ENCODE data around the gene OLFML1.

The OLFML1 gene

GRCh38 chr11:7485186-7486097 is at the start of gene OLFML1:
Gene OLFML1, plus strand, starts transcription at chr11:7485506. Its CDS starts 370 bp downstream, at chr11:7485876.
- H3K4me3 ChIP-seq (ENCODE audit: low read depth, low read length), result no peak within 1 kb of the TSS
- in situ Hi-C loops (cut with HindIII; ENCODE audit: low sequenced_read_pairs), result no loop called here
- no peak for TF ChIP-seq CTCF (IDR thresholded peaks at IDR 0.05; ENCODE audit: low read depth, low read length)
- no peak for DNase-seq (ENCODE audit: low read depth, low spot score)

- in situ Hi-C loops (cut with HindIII; ENCODE audit: low sequenced_read_pairs), result no loop called here
Measured at GRCh38 chr11:7436146-7436545, 49.2 kb upstream of the OLFML1 start.

DNA sequence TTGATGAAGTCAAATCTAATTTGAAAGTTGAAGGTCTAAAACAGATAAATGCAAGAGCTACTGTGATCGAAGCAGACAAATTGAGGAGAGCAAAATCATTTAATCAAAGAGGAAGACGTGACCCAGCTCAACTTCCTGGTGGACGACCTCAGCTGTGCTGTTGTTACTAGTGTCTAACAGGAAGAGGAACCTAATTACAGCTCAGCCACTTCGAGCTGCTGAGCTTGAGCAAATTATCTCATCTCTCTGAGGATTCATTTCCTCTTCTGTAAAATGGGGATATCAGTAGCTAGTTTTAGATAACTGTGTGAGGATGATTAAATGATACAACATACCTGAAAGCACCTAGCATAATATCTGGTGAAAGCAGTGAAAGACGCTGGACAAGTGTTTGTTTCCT is 48.6 kb upstream of the OLFML1 start:
- in situ Hi-C loops (cut with HindIII; ENCODE audit: low sequenced_read_pairs), result no loop called here
- no peak for DNase-seq (ENCODE audit: low read depth, low spot score)
- no peak for TF ChIP-seq CTCF (IDR thresholded peaks at IDR 0.05; ENCODE audit: low read depth, low read length)
- no peak overlapping the region for H3K4me3 ChIP-seq (ENCODE audit: low read depth, low read length)

More at GRCh38 chr11:7436146-7436545, 49.2 kb upstream of the OLFML1 start:
- H3K4me3 ChIP-seq (ENCODE audit: low read depth, low read length), result no peak overlapping the region
- TF ChIP-seq CTCF (IDR thresholded peaks at IDR 0.05; ENCODE audit: low read depth, low read length), result no peak
- no peak for DNase-seq (ENCODE audit: low read depth, low spot score)

DNA sequence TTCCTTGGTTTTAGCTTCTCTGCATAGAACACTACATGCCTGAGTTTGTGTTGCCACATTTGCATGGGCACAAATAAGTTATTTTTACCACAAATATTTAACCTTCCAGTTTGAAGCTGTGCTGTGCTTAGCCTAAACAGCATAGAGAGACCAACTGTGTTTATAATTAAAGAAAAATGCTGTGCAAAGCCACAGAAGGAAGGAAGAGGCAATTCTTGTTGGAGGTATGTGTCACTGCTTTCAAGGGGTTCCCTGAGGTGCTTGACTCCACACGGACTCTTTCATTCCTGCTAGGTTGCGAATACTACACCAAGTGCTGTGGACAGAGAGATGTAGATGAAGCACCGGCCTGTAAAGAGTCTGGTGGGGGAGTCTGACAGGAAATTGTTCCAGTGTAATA is 47.6 kb upstream of the OLFML1 start:
- no peak for TF ChIP-seq CTCF (IDR thresholded peaks at IDR 0.05; ENCODE audit: low read depth, low read length)
- no peak for DNase-seq (ENCODE audit: low read depth, low spot score)
- in situ Hi-C loops (cut with HindIII; ENCODE audit: low sequenced_read_pairs), result no loop called here
- no peak overlapping the region for H3K4me3 ChIP-seq (ENCODE audit: low read depth, low read length)

DNA sequence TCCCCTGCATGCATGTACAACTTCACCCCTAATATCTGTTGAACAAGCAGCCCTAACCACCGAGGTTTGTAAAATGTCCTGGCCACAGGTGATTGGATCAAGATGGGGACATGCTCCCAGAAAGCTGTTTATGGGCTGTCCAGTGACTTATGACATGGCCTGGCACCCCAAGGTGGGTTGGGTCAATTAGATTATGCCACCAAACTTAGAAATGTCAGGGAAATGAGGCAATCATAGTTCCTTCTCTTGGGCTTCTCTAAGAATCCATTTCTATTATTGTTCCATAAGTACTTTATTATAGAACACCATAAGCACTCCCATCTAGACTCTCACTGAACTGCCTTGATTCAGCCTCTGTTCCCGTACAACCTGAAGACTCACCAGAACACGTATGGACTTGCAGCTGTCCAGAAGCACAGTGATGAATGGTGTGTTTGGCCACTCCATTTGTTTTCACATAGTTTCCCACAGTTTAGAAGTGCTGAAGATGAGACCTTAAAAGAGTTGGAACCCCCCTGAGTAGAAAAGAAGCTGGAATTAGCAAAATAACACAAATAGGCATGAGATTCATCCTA is 45.5 kb upstream of the OLFML1 start:
- no peak for DNase-seq (ENCODE audit: low read depth, low spot score)
- in situ Hi-C loops (cut with HindIII; ENCODE audit: low sequenced_read_pairs), result no loop called here
- TF ChIP-seq CTCF (IDR thresholded peaks at IDR 0.05; ENCODE audit: low read depth, low read length), result no peak
- no peak overlapping the region for H3K4me3 ChIP-seq (ENCODE audit: low read depth, low read length)

DNA sequence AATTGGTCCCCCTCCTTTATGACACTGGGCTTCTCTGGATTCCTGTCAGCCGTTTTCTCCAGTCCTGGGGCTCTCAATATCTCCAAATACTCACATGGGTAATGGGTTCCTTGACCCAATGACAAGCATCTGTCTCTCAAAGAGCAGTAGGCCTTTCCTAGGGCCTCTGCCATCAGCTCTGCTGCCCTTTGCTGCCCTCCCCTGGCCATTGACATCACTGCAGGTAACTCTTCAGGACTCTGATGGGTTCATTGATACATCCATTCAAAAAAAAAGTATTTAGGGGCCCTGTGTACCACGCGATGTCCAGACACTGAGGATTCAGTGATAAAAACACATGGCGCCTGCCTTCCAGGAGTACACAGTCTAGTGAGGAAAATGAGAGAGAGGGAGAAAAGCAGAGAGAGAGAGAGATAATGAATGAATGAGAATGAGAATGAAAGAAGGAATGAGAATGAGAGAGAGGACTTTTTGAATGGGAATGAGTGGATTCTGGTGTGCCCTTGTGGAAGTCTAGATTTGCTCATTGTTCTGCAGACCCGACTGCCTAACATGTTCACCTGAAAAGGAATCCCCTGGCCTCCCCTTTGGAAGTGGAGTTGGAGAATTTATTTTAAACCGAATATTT is 42.6 kb upstream of the OLFML1 start:
- peak; percentile 90 for TF ChIP-seq CTCF (IDR thresholded peaks at IDR 0.05; ENCODE audit: low read depth, low read length)
- in situ Hi-C loops (cut with HindIII; ENCODE audit: low sequenced_read_pairs), result no loop called here
- DNase-seq (ENCODE audit: low read depth, low spot score), result peak; percentile 15
- H3K4me3 ChIP-seq (ENCODE audit: low read depth, low read length), result no peak overlapping the region
